GM21447 (cell line): ENCODE data around the gene ZBTB43.

ENCODE experiments used
- ATAC-seq: cut with Tn5 transposase; IDR thresholded peaks from one replicate; pipeline ENCODE4 v1.9.1; 2021; ENCODE audit not compliant: unreplicated experiment

The ZBTB43 gene

GRCh38 chr9:126827227-126827626, 22.4 kb downstream of the ZBTB43 start:
- no peak for ATAC-seq

- ATAC-seq, result no peak
Measured at GRCh38 chr9:126829035-126829434, 24.2 kb downstream of the ZBTB43 start.

- ATAC-seq, result no peak
Measured at GRCh38 chr9:126830827-126831226, 26.0 kb downstream of the ZBTB43 start.

GRCh38 chr9:126832440-126832839, 27.6 kb downstream of the ZBTB43 start:
- ATAC-seq, result no peak

- no peak for ATAC-seq
Measured at GRCh38 chr9:126833020-126833419, 28.2 kb downstream of the ZBTB43 start.

- no peak for ATAC-seq
Measured at GRCh38 chr9:126833710-126834345, 29.0 kb downstream of the ZBTB43 start.

GRCh38 chr9:126834672-126835071, 29.8 kb downstream of the ZBTB43 start:
- ATAC-seq, result no peak

GRCh38 chr9:126836216-126836615, 31.4 kb downstream of the ZBTB43 start:
- no peak for ATAC-seq

DNA sequence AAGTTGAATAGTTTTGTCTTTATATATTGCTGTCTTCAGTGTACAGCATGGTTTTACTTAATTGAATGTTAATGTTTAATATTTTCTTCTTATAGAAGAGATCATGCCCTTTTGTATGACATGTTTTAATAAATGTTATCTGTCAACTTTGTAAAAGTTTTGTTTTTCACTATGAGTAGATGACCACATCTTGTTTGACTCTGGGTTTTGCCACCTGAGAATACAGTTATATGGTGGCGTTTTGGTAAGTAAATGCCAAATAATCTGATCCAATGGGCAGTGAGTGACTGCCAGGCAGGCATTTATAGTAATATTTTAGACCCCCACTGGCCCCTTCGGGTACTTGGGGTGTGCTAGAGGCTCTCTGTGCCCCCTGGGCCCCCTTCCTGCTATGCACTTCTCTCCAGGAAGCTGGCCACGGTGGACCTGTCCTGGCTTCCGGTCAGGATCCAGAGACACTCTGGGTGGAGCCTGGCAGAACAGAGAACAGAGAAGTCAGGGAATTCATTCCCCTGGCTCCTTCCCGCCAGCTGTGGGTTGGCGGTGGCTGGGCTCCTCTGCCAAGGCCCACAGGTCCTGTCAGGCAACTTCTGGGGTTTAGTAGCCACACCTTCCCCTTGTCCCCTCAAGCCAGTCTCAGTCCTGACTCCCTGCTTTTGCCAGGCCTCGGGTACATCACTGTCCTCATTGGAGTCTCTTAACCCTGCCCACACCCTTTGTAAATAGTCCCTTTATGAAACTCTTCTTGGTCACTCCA, 33.4 kb downstream of the ZBTB43 start:
- no peak for ATAC-seq

DNA sequence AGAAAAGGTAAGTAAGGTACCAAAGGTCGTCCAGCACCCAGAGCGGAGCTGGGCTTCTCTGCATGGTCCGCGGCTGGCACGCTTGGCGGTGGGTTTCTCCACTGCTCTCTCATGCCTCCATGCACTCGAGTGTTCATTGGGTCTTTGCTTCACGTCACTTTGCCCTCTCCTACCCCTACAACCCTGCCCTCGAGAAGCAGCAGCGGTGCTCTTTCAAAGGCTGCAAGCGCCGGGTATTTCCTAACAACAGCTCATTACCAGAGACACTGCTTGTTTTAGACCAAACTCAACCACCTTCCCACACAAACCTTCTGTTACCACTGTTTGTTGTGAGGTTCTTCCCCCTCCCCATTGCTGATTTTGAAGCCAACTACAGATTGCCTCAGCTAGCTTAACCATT, 34.1 kb downstream of the ZBTB43 start:
- ATAC-seq, result no peak

DNA sequence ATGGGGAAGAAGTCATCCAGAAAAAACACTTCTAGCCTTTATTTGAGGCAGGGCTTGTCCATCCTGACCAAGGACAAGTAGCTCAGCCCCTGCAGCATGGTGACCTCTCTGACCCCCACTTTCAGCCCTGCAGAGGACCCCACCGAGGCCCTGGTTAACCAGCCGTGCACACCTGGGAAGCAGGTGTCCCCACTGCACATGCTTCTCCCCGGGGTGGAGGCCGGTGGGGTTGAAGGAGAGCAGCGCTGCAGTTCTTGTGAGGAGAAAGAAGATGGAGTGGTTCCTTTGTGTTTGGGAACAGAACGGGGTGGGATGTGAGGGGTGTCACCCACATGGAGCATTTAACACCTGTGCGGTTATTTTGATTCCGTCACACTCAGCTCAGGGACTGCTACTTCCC, 34.5 kb downstream of the ZBTB43 start:
- no peak for ATAC-seq

DNA sequence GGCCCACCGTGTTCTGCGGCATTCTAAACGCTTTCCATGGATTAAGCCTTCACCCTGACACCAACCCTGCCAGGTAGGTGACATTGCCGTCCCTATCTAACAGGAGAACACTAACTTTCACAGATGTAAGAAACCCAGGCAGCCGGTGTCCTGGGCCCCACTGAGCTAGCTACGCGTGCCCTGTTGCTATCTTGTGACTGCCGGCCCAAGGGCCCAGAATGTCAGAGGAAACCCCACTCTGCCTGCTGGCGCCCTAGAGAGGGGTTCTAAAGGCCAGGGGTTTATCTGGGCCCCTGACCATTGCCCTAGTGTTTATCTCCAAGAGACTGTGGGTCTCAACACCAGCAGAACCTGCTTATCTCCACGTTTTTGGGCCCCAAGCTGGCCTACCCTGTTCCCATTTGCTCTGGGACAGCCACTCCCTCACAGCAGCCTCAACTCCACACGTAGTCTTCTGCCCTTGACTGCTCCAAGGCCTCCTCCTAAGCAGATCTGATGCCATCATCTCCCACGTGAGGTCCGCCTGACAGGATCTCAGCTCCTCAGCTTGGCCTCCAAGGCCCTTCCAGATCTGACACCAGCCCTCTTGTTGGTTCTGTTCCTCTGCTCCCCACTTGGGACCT, 37.5 kb downstream of the ZBTB43 start:
- no peak for ATAC-seq

DNA sequence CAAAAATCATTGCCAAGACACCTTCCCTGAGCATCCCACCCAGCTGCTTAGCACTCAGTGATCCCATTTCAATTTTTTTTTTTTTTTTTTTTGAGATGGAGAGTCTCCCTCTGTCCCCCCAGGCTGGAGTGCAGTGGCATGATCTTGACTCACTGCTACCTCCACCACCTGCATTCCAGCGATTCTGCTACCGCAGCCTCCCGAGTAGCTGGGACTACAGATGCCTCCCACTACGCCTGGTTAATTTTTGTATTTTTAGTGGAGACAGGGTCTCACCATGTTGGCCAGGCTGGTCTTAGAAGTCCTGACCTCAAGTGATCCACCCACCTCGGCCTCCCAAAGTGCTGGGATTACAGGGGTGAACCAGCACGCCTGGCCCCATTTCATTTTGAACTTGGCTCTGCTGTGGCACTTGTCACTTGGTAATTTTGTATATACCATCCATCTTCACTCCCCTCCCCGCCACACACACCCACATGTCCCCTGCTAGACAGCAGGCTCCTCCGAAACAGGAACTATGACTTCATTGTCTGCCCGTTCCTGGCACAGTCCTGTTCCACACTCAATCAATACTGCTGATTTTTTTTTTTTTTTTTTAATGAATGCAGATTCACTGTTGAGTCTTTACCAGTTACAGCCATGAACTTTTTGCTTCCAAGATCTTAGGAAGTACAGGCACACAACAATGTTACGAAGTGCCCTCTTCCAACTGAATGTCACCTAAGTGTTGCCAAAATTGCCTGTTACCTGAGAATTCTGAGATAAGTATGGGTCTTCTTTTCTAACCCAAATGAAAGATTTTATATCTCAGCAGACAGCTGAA, 38.3 kb downstream of the ZBTB43 start:
- no peak for ATAC-seq

DNA sequence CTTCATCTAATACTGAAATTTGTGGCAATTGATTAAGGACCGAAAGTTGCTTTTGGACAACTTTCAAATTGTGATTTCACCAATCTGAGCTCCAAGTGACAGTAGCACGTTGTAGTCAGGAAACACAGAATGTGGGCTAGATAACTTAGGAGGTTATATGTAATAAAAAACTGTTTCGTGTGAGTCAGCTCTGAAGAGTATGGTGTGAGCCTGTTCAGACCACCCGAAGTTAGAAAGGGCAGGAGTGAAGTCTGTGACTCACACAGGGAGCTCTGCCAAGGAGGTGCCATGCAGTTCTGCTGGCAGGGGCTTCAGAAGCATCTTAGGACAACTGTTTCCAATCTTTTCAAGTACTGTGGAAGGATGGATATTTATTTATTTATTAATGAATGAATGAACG, 39.2 kb downstream of the ZBTB43 start:
- ATAC-seq, result no peak

- ATAC-seq, result no peak
Measured at GRCh38 chr9:126847051-126847450, 42.2 kb downstream of the ZBTB43 start.

DNA sequence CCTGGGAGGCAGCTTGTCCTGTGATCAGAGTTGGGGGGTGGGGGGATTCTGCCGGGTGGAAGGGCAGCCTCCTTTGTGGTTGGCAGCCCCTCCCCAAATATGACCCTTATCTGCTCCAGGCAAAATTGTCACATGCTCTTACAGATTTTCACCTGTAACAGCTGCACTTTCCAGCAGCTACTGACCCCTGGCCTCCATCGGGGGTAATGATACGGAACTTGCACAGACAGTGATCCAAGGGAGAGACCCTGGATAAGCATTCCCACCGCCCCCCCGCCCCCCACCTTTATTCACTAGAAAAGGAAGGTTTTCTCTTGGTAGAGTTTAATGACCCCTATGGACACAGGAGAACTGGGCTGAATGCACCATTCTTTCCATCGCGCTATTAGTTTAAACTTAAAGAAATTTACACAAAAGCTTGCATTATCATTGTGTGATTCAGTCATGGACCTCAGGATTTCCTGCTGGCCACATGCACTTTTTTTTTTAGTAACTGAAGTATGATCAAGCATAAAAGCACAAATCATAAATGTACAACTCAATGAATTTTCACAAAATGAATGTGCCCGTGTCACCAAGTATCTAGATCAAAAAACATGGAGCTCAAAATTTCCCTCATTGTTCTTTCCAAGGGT, 44.9 kb downstream of the ZBTB43 start:
- ATAC-seq, result no peak

DNA sequence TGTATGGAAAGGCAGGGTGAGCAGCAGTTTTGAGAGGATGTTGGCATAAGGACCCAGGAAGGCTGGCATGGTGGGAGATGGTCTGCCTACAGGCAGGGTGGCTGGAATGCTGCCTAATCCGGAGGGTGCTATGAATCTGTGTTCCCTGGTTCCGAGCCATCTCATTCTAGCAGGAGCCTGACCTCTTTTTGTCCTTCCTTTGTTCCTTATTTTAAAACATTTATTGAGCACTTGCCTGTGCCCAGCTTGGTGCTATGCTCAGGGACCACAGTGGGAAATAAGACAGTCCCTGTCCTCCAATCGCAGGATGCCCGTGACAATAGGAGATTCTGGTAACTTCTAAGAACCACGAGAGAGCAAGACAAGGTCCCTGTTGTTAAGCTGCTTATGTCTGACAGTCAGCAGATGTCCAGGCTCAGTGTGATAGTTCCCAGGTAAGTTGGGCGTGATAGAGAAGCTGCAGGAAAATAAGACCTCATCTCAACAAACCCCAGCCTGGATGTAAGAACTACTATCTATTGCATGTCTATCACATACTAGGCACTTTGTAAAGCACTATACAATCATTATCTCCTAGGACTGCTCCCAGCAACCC, 46.5 kb downstream of the ZBTB43 start:
- ATAC-seq, result no peak

- ATAC-seq, result no peak
Measured at GRCh38 chr9:126852086-126852688, 47.3 kb downstream of the ZBTB43 start.

DNA sequence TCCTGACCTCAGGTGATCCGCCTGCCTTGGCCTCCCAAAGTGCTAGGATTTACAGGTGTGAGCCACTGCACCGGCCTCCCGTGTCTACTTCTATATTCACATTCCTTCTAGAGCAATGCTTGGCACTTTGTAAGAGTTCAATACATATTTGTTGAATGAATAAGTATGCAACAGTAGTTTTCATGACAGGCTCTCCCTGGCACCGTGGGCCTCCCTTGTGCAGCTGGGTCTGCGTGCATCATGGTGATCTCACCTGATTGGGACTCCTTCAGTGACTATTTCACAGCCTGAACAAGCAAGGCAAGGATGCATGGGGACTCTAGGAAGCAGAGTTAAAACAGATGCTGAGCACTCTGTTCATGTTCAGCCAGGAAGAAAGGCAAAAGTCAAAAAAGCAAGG, 48.8 kb downstream of the ZBTB43 start:
- no peak for ATAC-seq

DNA sequence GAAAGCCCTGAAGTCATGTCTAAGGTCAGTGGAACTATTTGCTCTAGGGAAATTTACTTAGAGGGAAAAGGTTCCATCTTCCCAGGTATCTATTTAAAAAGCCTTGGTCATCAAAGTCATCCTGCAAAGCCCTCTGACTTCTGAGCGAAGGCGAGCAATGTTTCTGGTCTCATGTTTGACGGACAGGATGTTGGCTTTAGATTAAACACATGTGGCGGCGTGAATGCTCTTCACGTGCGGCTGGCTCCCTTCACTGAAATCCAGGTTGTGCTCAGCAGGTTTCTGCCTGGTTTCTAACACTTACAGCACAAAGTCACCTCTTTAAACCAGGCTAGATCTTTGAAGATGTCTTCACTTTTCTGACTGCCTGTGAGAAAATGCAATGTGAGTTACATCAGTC, 49.9 kb downstream of the ZBTB43 start:
- ATAC-seq, result no peak
